Inferior parietal cortex (tissue), 1 donor: ENCODE results near the gene ACTL8.
A peak's percentile ranks its signal among the peaks of the same experiment; 100 is the strongest.

Experiments used
- DNase-seq: peaks from one replicate; pipeline ENCODE4 v3.0.0-alpha.2; 2016; ENCODE audit errors: extremely low spot score

The ACTL8 gene

DNA sequence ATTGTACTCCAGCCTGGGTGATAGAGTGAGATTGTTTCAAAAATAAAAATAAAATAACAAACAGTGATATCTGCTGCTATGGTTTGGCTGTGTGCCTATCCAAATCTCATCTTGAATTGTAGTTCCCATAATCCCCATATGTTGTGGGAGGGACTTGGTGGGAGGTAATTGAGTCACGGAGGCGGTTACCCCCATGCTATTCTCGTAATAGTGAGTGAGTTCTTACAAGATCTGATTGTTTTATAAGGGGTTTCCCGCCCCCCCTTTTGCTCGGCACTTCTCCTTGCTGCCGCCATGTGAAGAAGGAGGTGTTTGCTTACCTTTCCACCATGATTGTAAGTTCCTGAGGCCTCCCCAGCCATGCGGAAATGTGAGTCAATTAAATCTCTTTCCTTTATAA is 47.8 kb downstream of the ACTL8 start:
- no peak for DNase-seq

DNA sequence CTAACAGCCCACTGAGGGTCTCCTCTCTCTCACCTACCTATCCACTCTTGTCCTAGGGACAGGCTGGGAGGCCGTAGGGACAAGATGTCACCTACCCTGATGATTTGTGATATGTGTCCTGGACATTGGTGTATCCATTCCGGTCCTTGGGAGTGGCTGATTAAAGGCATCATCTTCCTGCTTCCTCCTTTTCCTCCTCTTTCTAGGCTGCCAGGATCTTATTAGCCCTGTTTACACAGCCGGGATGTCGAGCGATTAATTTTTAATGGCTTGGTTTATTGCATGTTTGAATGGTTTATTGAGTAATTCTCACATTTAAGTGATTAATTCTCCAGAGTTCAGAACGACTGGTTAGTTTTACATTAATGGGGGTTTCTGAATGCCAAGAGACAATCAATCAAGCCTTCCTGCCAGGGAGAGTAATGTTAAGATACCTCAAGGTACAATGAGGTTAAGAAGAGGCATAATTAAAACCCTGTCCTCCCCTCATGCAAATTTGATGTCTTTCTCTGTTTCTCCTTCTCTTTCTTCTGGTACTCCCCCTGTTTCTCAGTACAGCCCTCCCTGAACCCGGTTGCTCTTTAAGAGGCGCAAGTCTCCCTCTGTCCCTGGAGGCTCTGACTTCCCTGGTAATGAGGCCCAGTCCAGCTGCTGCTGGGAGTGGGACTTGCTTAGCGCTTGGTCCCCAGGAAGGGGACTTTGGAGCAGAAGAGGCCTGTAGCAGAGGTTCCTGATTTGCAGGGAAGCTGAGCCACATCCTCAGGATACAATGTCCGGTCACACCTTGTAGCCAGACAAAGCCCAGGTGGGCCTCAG is 50.9 kb downstream of the ACTL8 start:
- no peak for DNase-seq

DNA sequence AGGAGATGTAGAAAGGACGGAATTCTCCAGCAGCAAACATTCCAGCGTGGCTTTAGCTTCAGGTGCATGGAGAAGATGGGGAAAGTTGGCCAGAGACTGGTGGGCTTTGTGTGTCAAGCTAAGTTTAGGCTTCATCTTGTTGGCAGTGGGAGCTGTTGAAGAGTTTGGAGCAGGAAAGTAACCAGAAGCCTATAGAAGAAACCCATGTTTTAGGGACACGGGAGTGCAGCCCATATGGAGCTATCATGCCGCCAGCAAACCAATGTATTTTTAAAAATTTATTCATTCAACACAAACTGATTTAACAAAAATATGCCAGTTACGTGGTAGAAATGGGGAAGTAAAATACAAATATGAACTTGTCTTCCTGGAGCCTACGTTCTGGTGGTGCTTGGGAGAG is 53.7 kb downstream of the ACTL8 start:
- DNase-seq, result no peak

DNA sequence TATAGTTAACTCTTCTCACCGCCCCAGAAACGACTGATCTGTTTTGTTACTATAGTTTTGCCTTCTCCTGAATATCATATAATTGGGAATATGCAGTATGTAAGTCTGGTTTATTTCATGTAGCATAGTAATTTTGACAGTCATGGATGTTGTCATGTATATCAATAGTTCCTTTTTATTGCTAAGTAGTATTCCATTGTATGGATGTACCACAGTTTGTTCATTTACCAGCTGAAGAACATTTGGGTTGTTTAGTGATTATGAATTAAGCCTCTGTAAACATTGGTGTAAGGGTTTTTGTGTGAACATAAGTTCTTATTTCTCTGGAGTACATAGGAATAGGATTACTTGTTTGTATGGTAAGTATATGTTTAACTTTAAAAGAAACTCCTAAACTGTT is 55.5 kb downstream of the ACTL8 start:
- no peak for DNase-seq

DNA sequence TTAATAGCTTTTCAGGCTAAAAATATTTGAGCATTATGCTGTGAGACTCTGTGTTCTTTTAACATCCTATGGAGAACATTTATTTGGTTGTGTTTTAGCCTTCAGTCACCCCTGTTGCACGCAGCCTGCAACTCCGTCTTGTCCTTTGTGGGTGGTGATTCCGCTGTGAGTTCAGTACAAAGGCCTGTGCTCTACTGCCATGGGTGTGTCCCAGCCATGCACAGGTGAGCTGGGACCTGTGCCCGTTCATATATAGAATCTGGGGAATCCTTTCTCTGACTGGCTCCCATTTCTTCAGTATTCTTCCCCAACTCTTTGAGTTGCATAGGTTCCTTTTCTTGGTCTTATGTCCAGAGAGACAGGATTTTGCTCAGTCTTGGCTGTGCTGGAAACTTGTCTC is 61.4 kb downstream of the ACTL8 start:
- no peak for DNase-seq

DNA sequence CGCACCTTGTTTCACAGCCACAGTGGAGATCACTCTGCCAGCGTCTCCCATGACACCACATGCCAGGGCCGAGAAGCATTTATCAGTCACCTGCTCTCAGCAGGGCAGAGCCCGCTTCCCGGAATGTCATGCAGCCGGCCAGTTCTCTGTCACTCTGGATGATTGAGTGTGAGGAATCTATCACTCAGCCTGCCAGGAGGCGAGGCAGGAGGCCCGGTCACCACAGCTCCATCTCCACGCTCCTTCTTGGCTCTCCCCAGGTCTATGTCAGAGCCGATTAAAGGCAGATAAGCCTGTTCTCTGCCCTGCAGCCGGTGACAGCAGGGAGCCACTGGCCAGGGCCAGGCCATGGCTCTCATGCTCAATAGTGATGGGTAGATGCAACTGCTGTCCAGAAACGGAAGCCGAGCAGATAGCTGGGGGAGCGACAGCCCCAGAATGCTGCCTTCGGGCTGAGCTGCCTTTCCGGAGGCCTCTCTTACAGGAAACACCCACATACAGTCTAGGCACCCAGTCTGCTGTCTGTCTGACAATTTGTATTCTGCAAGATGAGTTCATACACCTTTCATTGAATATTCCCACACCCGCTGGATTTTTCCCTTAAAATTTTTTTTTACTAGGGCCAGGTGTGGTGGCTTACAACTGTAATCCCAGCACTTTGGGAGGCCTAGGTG is 64.1 kb downstream of the ACTL8 start:
- no peak for DNase-seq

DNA sequence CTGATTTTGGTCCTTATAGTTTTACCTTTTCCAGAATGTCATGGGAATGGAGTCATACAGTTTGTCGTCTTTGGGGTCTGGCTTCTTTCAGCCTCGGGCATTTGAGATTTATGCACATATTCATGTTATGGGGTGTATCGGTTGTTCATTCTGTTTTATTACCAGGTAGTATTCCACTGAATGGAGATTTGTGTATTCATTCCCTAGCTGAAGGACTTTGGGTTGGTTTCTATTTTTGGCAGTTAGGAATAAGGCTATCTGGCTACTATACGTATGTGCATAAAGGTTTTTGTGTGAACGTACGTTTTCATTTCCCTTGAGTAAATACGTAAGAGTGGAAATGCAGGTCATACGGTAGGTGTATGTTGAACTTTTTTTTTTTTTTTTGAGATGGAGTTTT is 65.1 kb downstream of the ACTL8 start:
- DNase-seq, result no peak

DNA sequence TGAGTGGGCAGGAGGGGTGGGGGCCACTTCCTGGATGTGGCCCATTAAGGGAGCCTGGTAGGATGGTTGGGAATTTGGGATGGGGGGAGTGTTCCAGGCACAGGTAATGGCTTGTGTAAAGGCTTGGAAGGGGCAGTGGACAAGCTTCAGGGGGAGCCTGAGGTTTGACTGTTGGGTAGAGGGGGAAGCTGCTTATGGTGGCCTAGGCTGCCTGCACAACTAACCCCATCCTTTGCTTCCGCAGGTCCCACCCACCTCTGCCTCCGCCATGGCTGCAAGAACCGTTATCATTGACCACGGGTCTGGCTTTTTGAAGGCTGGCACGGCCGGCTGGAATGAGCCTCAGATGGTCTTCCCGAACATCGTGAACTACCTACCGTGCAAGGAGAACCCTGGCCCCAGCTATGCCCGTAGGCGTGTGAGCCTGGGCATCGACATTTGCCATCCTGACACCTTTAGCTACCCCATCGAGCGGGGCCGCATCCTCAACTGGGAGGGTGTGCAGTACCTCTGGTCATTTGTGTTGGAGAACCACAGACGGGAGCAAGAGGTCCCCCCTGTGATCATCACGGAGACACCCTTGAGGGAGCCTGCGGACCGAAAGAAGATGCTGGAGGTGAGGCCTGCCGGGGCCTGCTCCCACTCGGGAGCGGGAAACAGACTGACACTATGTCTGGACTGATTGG is 67.8 kb downstream of the ACTL8 start:
- DNase-seq, result no peak

DNA sequence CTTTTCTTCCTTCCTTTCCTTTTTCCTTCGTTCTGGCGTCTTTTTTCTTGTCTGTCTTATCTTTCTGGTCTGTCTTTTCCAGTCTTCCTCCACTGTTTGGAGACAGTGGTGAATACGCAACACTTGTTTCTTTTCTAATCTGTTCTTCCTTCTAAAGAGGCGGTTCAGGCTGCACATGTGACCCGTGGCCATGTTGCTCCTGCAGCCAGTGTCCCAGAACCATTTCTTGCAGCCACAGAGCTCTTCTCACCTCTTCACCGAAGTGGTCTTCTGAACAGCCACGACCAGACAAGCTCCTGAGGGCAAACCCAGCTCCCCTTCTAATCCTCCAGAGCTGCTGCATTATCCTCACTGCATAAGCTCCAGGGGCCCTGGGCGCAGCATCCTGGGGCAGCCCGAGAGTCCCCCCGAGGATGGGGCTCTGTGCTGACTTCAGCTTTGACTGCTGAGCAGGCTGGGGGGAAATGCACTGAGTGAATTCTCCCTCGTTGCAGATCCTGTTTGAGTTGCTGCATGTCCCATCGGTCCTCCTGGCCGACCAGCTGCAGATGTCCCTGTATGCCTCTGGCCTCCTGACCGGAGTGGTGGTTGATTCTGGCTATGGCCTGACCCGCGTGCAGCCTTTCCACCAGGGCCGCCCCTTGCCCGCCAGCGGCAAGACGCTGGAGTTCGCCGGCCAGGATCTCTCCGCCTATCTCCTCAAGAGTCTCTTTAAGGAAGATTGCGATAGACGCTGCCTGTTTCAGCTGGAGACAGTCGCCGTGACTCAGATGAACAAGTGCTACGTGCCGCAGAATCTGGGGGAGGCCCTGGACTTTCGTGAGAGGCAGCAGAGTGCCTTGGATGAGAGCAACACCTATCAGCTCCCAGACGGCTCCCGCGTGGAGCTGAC is 70.4 kb downstream of the ACTL8 start:
- no peak for DNase-seq

DNA sequence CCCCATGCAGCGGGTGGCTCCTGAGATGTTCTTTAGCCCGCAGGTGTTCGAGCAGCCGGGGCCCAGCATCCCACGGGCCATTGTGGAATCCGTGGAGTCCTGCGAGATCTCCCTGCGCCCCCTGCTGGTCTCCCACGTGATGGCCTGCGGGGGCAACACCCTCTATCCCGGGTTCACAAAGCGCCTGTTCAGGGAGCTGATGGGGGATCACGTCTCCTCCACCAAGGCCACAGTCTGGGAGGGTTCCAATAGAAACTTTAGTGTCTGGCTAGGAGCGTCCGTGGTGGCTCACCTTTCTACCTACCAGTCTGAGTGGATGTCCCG is 71.0 kb downstream of the ACTL8 start:
- peak; percentile 22 for DNase-seq

DNA sequence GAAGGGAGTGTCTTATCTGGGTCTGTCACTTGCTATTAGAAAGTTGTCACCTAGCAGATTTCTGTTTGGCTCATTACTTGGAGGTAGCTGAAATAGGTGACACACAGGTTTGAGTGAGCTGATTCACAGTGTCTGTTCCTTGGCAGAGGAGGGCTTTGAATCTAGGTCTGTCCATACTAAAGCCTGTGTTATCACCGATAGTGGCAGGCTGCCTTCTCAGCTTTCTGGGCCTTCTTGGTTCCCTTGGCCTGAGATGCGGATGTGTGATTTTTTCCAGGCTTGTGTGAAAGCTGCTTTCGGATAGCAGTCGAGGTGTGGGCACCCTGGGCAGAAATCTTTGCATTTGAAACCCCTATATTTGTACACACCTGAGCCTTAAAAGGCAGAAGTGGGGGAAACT is 73.9 kb downstream of the ACTL8 start:
- DNase-seq, result no peak

DNA sequence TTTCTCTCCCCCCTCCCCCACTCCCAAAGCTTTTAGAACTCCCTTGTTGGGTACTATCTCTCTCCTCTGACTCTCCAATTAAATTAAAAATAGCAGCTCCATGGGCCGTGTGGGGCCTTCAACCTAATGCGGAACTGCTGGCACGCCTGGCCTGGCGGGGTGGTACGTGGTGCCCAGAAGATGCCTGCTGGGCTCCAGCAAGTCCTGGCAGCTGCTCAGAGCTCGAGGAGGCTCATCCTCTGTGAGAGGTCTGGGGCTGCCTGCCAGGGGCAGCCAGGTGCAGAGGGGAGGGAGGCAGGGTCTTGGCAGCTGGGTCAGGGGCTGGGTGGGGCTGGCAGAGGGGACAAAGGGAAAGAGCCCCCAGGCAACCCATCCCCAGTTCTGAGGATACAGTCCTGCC is 74.4 kb downstream of the ACTL8 start:
- DNase-seq, result no peak

DNA sequence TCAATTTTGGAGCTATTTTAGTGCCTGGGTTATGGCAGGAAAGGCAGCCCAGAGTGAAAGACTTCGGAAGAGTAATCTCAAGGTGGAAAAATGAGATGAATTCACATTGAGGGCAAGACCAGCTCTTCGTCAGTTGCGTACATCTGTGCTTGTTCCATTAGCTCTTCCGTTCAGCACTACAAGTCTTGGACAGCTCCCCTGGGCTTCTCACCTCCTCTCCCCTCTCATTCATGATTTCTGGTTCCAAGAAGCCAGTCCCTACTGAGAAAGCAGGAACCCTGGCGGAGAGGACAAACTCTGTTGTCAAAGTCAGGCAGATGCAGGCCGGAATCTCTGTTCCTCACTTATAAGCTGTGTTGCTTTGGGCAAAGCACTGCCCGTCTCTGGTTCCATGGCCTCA is 76.5 kb downstream of the ACTL8 start:
- no peak for DNase-seq

DNA sequence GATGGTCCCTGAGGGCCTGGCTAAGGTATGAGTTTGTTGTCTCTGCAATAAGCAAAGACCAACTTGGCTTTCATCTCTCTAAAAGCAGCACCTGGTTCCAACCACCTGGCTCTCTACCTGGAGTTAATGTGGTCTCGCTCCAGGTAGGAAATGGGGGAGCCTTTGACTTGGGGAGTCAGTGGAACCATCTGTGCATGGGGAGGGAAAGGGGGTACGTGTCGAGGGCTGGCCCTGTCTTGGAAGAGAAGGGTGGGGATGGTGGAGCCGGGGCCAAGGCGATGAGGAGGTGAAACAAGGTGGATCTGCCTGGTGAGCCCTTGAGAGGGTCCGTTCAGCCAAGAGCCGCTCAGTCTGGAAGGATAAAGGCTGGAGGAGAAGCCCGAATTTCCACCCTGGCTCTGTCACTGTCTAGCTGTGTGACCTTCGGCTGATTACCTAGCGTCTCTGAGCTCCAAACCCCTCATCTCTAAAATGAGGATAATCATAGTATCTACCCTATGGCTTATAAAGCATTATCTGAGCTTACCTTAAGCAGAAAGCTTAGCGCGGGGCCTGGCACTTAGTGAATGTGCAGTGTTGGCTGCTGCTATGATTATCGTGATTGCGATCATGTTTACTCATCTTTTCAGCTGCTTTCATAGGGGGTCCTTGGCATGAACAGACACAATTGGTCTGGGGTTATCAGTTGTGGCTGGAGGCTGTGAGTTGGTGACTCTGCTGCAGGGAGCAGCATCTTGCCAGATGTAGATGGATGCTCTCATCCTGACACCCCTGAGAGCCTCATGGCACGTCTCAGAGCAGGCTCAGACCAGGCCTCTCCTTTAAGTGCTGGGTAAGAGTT is 78.7 kb downstream of the ACTL8 start:
- no peak for DNase-seq

DNA sequence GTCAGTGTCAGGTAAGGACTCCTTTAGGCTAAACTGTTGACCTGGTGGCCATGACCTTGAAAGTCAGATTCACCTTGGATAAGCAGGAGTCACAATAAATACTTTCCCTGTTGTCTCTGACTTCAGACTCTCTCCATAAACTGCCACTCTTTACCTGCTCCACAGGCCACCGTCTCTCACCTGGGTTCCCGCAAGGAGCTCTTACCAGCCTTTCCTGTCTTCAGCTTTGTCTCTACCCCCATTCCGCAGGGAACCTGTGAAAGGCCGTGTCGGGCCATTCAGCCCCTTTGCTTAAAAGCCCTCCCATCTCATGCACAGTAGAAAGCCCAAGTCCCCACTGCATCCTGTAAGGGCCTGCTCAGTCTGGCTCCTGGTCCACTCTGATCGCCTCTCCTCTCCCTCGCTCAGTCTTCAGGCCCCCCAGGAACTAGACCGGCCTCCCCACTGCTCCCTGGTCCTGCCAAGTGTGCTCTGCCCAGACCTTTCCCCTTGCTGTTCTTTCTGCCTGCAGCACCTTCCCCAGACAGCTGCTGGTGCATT is 79.5 kb downstream of the ACTL8 start:
- DNase-seq, result no peak

DNA sequence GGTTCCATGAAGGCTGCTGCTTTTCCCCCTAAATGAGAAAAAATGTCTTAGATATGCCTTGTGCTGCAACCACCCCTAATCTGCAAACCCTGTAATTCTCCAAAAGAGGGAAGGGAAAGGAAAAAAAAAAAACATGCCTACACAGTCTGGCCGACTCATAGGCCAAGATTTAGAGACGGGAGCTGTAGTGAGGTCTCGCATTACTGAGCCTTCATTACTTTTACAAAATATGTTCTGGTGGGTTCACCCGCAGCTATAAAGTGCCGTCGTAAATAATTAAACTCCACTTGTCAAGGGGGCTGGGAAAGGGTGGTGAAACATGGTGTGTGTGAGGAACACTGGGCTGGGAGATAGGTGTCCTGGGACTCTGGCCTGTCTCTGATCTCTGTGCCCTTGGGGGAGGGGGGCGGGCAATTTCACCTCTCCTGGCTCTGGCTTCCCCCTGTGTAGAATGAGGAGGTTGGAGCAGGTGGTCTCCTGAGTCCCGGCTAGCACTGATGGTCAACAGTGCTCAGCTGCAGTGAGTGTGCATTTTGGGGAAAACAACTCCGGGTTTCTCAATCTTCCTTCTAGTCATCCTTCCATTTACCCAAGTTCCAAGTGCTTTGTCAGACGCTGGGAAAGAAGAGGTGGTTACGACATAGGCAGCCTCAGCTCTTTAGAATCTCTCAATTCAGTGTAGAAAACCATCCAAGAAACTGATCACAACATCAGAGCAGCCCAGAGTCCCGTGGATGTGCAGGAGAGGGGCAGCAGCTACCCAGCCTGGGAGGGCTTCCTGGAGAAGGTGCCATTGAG is 82.3 kb downstream of the ACTL8 start:
- no peak for DNase-seq

DNA sequence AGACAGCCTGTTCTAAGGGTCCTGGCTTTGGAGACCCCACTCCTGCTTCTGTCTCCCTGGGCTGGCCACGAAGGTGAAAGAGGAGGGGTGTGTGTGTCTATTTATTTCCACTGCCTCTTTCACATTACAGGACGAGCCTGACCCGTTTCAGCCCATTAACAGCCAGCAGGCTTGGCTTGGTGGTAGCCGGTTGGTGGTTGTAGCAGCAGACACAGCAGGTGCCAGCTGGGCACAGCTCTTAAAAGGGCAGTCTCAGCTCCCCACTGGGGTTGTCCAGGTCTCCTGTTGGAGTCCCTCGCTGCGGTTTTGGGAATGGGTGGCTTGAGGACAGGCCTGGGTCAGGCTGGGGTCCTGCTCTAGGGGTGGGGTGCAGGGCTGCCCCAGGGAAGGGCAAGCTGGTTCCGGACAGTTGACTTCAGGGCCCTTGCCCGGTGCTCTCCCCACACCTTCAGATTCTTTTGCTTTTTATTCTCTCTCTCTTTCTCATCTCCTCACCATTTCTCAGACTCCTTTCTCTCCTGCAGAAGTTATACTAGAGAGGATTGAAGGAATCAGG is 84.6 kb downstream of the ACTL8 start:
- DNase-seq, result no peak

DNA sequence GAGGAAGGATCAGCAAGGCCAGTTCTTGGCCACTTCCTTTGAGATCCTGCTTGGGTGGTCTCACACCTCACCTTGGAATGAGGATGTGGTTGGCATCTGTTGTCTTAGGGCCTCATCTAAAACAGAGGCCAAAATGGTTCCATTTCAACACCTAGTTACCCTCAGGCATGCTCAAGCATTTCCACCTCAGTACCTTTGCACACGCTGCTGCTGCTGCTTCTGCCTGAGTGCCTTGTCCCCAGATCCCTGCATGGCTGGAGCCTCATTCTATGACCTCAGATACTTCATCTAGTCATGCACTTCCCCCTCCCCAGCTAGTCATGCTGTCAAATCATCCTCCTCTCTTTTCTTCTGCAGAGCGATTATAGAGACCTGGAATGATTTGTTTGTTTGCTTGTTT is 86.8 kb downstream of the ACTL8 start:
- DNase-seq, result no peak

DNA sequence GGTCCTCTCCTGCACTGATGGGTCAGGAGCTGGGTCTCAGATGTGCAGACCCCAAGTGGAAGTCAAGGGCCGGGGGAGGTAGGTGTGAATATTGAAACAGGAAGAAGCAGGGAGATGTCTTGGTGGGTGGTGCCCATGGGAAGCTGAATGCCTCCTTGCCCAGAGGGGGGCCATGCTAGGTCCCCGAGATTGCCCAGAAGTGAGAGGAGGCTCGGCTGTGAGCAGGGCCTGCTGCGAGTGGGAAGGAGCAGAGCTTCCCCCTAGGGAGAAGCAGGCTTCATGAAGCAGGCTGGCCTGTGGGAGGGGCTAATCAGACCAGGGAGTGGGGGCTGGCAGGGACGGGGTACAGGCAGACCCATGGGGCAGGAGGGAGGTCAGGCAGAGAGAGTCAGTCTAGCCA is 87.6 kb downstream of the ACTL8 start:
- DNase-seq, result no peak
